Nephron progenitor cell (in vitro differentiated cells): ENCODE results near the gene WASF2.
A peak's percentile ranks its signal among the peaks of the same experiment; 100 is the strongest.

Experiments
- DNase-seq: peaks from one replicate; pipeline ENCODE4 v3.0.0; 2021
- H3K27ac Mint-ChIP-seq: 2 replicates; pipeline ENCODE4 v1.8.0; 2021; ENCODE audit warnings: mild to moderate bottlenecking, moderate library complexity, mixed read lengths
- H3K27me3 Mint-ChIP-seq: 2 replicates; pipeline ENCODE4 v1.8.0; 2021; ENCODE audit warnings: mild to moderate bottlenecking, low read depth, mixed read lengths; ENCODE audit not compliant: poor library complexity
- H3K36me3 Mint-ChIP-seq: 2 replicates; pipeline ENCODE4 v1.8.0; 2021; ENCODE audit warnings: low read depth, mixed read lengths
- H3K4me1 Mint-ChIP-seq: 2 replicates; pipeline ENCODE4 v1.8.0; 2021; ENCODE audit warnings: mixed read lengths
- H3K4me3 Mint-ChIP-seq: 2 replicates; pipeline ENCODE4 v1.8.0; 2021; ENCODE audit warnings: mild to moderate bottlenecking, moderate library complexity, mixed read lengths
- H3K9me3 Mint-ChIP-seq: 2 replicates; pipeline ENCODE4 v1.8.0; 2021; ENCODE audit warnings: mild to moderate bottlenecking, moderate library complexity, mixed read lengths
- CTCF ChIP-seq: fragments of 200-600 bp; sonication (generic); IDR thresholded peaks from 2 replicates; pipeline ENCODE4 v1.5.0; 2021; ENCODE audit warnings: antibody characterized with exemption

The WASF2 gene

GRCh38 chr1:27403065-27403726, 86.8 kb downstream of the WASF2 start:
- DNase-seq = peak; percentile 50
- peaks cover 90% of the 10 kb centered on the region for H3K4me1 Mint-ChIP-seq
- peaks cover 11% of the 10 kb centered on the region for H3K36me3 Mint-ChIP-seq
- H3K4me3 Mint-ChIP-seq = no peak overlapping the region
- H3K27me3 Mint-ChIP-seq = peaks cover 2% of the 10 kb centered on the region
- peak overlapping the region; percentile 95 for H3K27ac Mint-ChIP-seq
- no peaks in the 10 kb centered on the region for H3K9me3 Mint-ChIP-seq
- no peak for TF ChIP-seq CTCF

- peaks cover 94% of the 10 kb centered on the region for H3K4me1 Mint-ChIP-seq
- no peak for DNase-seq
Measured at GRCh38 chr1:27402349-27402754, 87.6 kb downstream of the WASF2 start.

GRCh38 chr1:27400963-27401341, 89.0 kb downstream of the WASF2 start:
- DNase-seq = no peak
- Mint-ChIP-seq H3K27ac (peak overlapping the region; percentile 59), H3K27me3 (peaks cover 2% of the 10 kb centered on the region), H3K36me3 (no peaks in the 10 kb centered on the region), H3K9me3 (no peaks in the 10 kb centered on the region), H3K4me3 (no peak overlapping the region), H3K4me1 (peaks cover 86% of the 10 kb centered on the region)
- no peak for TF ChIP-seq CTCF

More at GRCh38 chr1:27402349-27402754, 87.6 kb downstream of the WASF2 start:
- no peak overlapping the region for H3K4me3 Mint-ChIP-seq
- peaks cover 3% of the 10 kb centered on the region for H3K36me3 Mint-ChIP-seq
- H3K27ac Mint-ChIP-seq = peak overlapping the region; percentile 80
- no peaks in the 10 kb centered on the region for H3K9me3 Mint-ChIP-seq
- H3K27me3 Mint-ChIP-seq = peaks cover 2% of the 10 kb centered on the region
- TF ChIP-seq CTCF = no peak

- H3K27ac Mint-ChIP-seq = peak overlapping the region; percentile 59
- peaks cover 84% of the 10 kb centered on the region for H3K4me1 Mint-ChIP-seq
- no peaks in the 10 kb centered on the region for H3K9me3 Mint-ChIP-seq
- TF ChIP-seq CTCF = no peak
- no peaks in the 10 kb centered on the region for H3K36me3 Mint-ChIP-seq
- DNase-seq = no peak
- peak overlapping the region; percentile 25 for H3K4me3 Mint-ChIP-seq
- peaks cover 2% of the 10 kb centered on the region for H3K27me3 Mint-ChIP-seq
Measured at GRCh38 chr1:27400082-27400962, 89.6 kb downstream of the WASF2 start.

- no peak for TF ChIP-seq CTCF
- no peak overlapping the region for H3K4me3 Mint-ChIP-seq
- H3K9me3 Mint-ChIP-seq = no peaks in the 10 kb centered on the region
- no peaks in the 10 kb centered on the region for H3K36me3 Mint-ChIP-seq
- H3K4me1 Mint-ChIP-seq = peaks cover 84% of the 10 kb centered on the region
- H3K27ac Mint-ChIP-seq = peak overlapping the region; percentile 44
- H3K27me3 Mint-ChIP-seq = peaks cover 2% of the 10 kb centered on the region
- DNase-seq = no peak
Measured at GRCh38 chr1:27399251-27400025, 90.5 kb downstream of the WASF2 start.
